ENCODE measurements around the gene OR52L1.

The OR52L1 gene

GRCh38 chr11:5986885-5987284 lies at the start of gene OR52L1:
Gene OR52L1, minus strand, starts transcription at chr11:5986985. Its CDS starts 55 bp downstream, at chr11:5986930.
- DNase-seq (ENCODE audit: low spot score) = no peak
- TF ChIP-seq CTCF (IDR thresholded peaks at IDR 0.05; ENCODE audit: borderline replicate concordance, control extremely low read depth, extremely low read depth, insufficient read depth, missing control alignments) = no peak
- in situ Hi-C loops (cut with MboI; ENCODE audit: low sequenced_read_pairs, unreplicated experiment) = no loop called here

- TF ChIP-seq CTCF (IDR thresholded peaks at IDR 0.05; ENCODE audit: borderline replicate concordance, control extremely low read depth, extremely low read depth, insufficient read depth, missing control alignments) = no peak
- no peak for DNase-seq (ENCODE audit: low spot score)
- in situ Hi-C loops (cut with MboI; ENCODE audit: low sequenced_read_pairs, unreplicated experiment) = no loop called here
These were observed 44.1 kb upstream of the OR52L1 start, which contains the start of gene OR56A1 for GRCh38 chr11:6030708-6031405. Gene OR56A1, minus strand, starts transcription at chr11:6030758. Its CDS starts 3,066 bp downstream, at chr11:6027692.

GRCh38 chr11:6027501-6027900 lies 40.7 kb upstream of the OR52L1 start:
- in situ Hi-C loops (cut with MboI; ENCODE audit: low sequenced_read_pairs, unreplicated experiment) = no loop called here
- no peak for DNase-seq (ENCODE audit: low spot score)
- TF ChIP-seq CTCF (IDR thresholded peaks at IDR 0.05; ENCODE audit: borderline replicate concordance, control extremely low read depth, extremely low read depth, insufficient read depth, missing control alignments) = no peak

GRCh38 chr11:6025056-6025455 lies 38.3 kb upstream of the OR52L1 start:
- in situ Hi-C loops (cut with MboI; ENCODE audit: low sequenced_read_pairs, unreplicated experiment) = no loop called here
- no peak for DNase-seq (ENCODE audit: low spot score)
- no peak for TF ChIP-seq CTCF (IDR thresholded peaks at IDR 0.05; ENCODE audit: borderline replicate concordance, control extremely low read depth, extremely low read depth, insufficient read depth, missing control alignments)

GRCh38 chr11:6022956-6023355 lies 36.2 kb upstream of the OR52L1 start:
- in situ Hi-C loops (cut with MboI; ENCODE audit: low sequenced_read_pairs, unreplicated experiment) = loop anchor here (25.0 kb wide), 1 partner anchor 289 kb away; the partner anchor contains the start of gene CAVIN3
- DNase-seq (ENCODE audit: low spot score) = no peak
- TF ChIP-seq CTCF (IDR thresholded peaks at IDR 0.05; ENCODE audit: borderline replicate concordance, control extremely low read depth, extremely low read depth, insufficient read depth, missing control alignments) = no peak

GRCh38 chr11:6013042-6013441 lies 26.3 kb upstream of the OR52L1 start:
- DNase-seq (ENCODE audit: low spot score) = no peak
- in situ Hi-C loops (cut with MboI; ENCODE audit: low sequenced_read_pairs, unreplicated experiment) = loop anchor here (25.0 kb wide), 1 partner anchor 299 kb away; the partner anchor contains the start of gene CAVIN3
- TF ChIP-seq CTCF (IDR thresholded peaks at IDR 0.05; ENCODE audit: borderline replicate concordance, control extremely low read depth, extremely low read depth, insufficient read depth, missing control alignments) = no peak
